GM12874 (cell line): Measurements from ENCODE around the gene DCAF4.

ENCODE experiments used
- CTCF ChIP-seq: IDR thresholded peaks from 2 replicates; pipeline ENCODE4 v1.5.1; 2011; ENCODE audit warnings: low read depth, mild to moderate bottlenecking, control low read depth, low read length, moderate library complexity; ENCODE audit not compliant: insufficient read depth

Gene DCAF4

GRCh38 chr14:72906316-72906715 is 19.9 kb upstream of the DCAF4 start:
- TF ChIP-seq CTCF: no peak

- TF ChIP-seq CTCF: no peak
Observed at GRCh38 chr14:72906879-72907278, 19.4 kb upstream of the DCAF4 start.

GRCh38 chr14:72907886-72908285 is 18.4 kb upstream of the DCAF4 start:
- no peak for TF ChIP-seq CTCF

- TF ChIP-seq CTCF: no peak
Observed at GRCh38 chr14:72909163-72909562, 17.1 kb upstream of the DCAF4 start.

- TF ChIP-seq CTCF: no peak
Observed at GRCh38 chr14:72913809-72914208, 12.5 kb upstream of the DCAF4 start.

GRCh38 chr14:72916174-72916573 is 10.1 kb upstream of the DCAF4 start:
- TF ChIP-seq CTCF: no peak

GRCh38 chr14:72917094-72917802 is 9.0 kb upstream of the DCAF4 start:
- no peak for TF ChIP-seq CTCF
